CD14-positive monocyte (primary cell): Measurements from ENCODE around the gene COPG2. TPM values are rescaled to one million over a fixed set of nuclear protein-coding genes. Genes with fewer than 3 reads are reported as not detected.

Experiments
- DNase-seq, 3 donors: peaks; one replicate each; pipeline ENCODE4 v3.0.0-alpha.2; 2011 to 2022
- H2AFZ ChIP-seq: 2 replicates; pipeline ENCODE4 v1.6.0; 2012; ENCODE audit warnings: mild to moderate bottlenecking, low read depth, low read length, inconsistent platforms; ENCODE audit not compliant: insufficient read depth, poor library complexity, severe bottlenecking
- H3K27ac ChIP-seq, 2 donors: 1 replicate in 1 of 2; 2 replicates in 1 of 2; pipeline ENCODE4 v1.5.1; 2012 to 2013; ENCODE audit warnings: low read length in 2 of 2, control low read depth in 1 of 2, inconsistent platforms in 1 of 2, low read depth in 1 of 2, mild to moderate bottlenecking in 1 of 2
- H3K27me3 ChIP-seq, 2 donors: one replicate each; pipeline versions ENCODE4 v1.6.0 to v1.6.1; 2011 to 2013; ENCODE audit warnings: low read length in 2 of 2; ENCODE audit not compliant: control insufficient read depth in 2 of 2, insufficient read depth in 2 of 2
- H3K36me3 ChIP-seq, 2 donors: replicated peaks in 1 of 2; 1 replicate in 1 of 2; 2 replicates in 1 of 2; pipeline versions ENCODE4 v1.5.1 to v1.6.1; 2012 to 2013; ENCODE audit warnings: low read length in 2 of 2, control low read depth in 1 of 2, inconsistent platforms in 1 of 2, mild to moderate bottlenecking in 1 of 2; ENCODE audit not compliant: insufficient read depth in 2 of 2, control insufficient read depth in 1 of 2
- H3K4me1 ChIP-seq, 2 donors: 1 replicate in 1 of 2; 2 replicates in 1 of 2; pipeline versions ENCODE4 v1.5.1 to v1.6.1; 2012 to 2013; ENCODE audit warnings: low read length in 2 of 2, control low read depth in 1 of 2, inconsistent platforms in 1 of 2, mild to moderate bottlenecking in 1 of 2, moderate library complexity in 1 of 2; ENCODE audit not compliant: insufficient read depth in 2 of 2, control insufficient read depth in 1 of 2
- H3K4me2 ChIP-seq: replicated peaks from 2 replicates; pipeline ENCODE3; 2012; ENCODE audit warnings: low read length, moderate library complexity, mild to moderate bottlenecking; ENCODE audit not compliant: poor library complexity, severe bottlenecking; ENCODE audit errors: extremely low read depth
- H3K4me3 ChIP-seq, 3 experiments: fragments of 200-600 bp in 1 of 3; sonication (generic) in 1 of 3; replicated peaks in 1 of 3; 1 replicate in 2 of 3; 2 replicates in 1 of 3; pipeline ENCODE4 v1.5.1; 2011 to 2013; ENCODE audit warnings: low read length in 3 of 3, mild to moderate bottlenecking in 3 of 3, control low read depth in 2 of 3, low read depth in 2 of 3, inconsistent platforms in 1 of 3, moderate library complexity in 1 of 3
- H3K79me2 ChIP-seq: 2 replicates; pipeline ENCODE4 v1.6.0; 2012; ENCODE audit warnings: mild to moderate bottlenecking, control low read depth, inconsistent platforms, low read length, moderate library complexity; ENCODE audit not compliant: insufficient read depth
- H3K9ac ChIP-seq: 2 replicates; pipeline ENCODE4 v1.6.0; 2017; ENCODE audit warnings: low read length, mild to moderate bottlenecking; ENCODE audit not compliant: insufficient read depth, poor library complexity, severe bottlenecking
- H3K9me3 ChIP-seq, 2 donors: replicated peaks in 1 of 2; 1 replicate in 1 of 2; 2 replicates in 1 of 2; pipeline versions ENCODE4 v1.5.1 to v1.6.1; 2012 to 2013; ENCODE audit warnings: low read length in 2 of 2, control low read depth in 1 of 2; ENCODE audit not compliant: control insufficient read depth in 1 of 2, insufficient read depth in 1 of 2
- H4K20me1 ChIP-seq: 2 replicates; pipeline ENCODE4 v1.6.0; 2012; ENCODE audit warnings: mild to moderate bottlenecking, low read length, control low read depth, moderate library complexity; ENCODE audit not compliant: insufficient read depth
- H3K27ac Mint-ChIP-seq, 7 donors: one replicate each; pipeline ENCODE4 v1.8.0; 2020; ENCODE audit warnings: mild to moderate bottlenecking in 7 of 7, mixed read lengths in 7 of 7, moderate library complexity in 6 of 7, inconsistent platforms in 2 of 7
- H3K27me3 Mint-ChIP-seq, 3 donors: one replicate each; pipeline ENCODE4 v1.8.0; 2021 to 2022; ENCODE audit warnings: low read depth in 3 of 3, mild to moderate bottlenecking in 3 of 3, mixed read lengths in 3 of 3, moderate library complexity in 3 of 3, inconsistent platforms in 1 of 3
- H3K36me3 Mint-ChIP-seq, 2 donors: one replicate each; pipeline ENCODE4 v1.8.0; 2020; ENCODE audit warnings: mixed read lengths in 2 of 2, inconsistent platforms in 1 of 2, mild to moderate bottlenecking in 1 of 2
- H3K4me1 Mint-ChIP-seq: one replicate; pipeline ENCODE4 v1.8.0; 2020; ENCODE audit warnings: mild to moderate bottlenecking, mixed read lengths
- H3K4me3 Mint-ChIP-seq, 2 donors: one replicate each; pipeline ENCODE4 v1.8.0; 2020; ENCODE audit warnings: mild to moderate bottlenecking in 2 of 2, mixed read lengths in 2 of 2, moderate library complexity in 1 of 2
- H3K9me3 Mint-ChIP-seq, 7 donors: one replicate each; pipeline ENCODE4 v1.8.0; 2020 to 2022; ENCODE audit warnings: mixed read lengths in 7 of 7, mild to moderate bottlenecking in 6 of 7, moderate library complexity in 6 of 7, inconsistent platforms in 2 of 7
- WGBS: methylation state at CpG from one replicate; pipeline ENCODE4 v1.1.5; 2013; ENCODE audit warnings: missing lambda C conversion rate; ENCODE audit not compliant: insufficient coverage; 5-methylcytosine and 5-hydroxymethylcytosine counted together
- intact Hi-C, 2 donors: fragments of 100-400 bp; cut with micrococcal nuclease; formaldehyde crosslinking; loops; one replicate each; pipeline versions ENCODE4 v1.15.0 to v1.15.1; 2023
- polyA plus RNA-seq, 3 donors: library from polyadenylated mRNA; depleted of rRNA in 1 of 3; unstranded in 2 of 3; stranded (reverse) in 1 of 3; fragments of 300-500 nt in 2 of 3; fragments of >200 nt in 1 of 3; fragmentation: Illumina TruSeq in 2 of 3; gene quantifications; 1 replicate in 2 of 3; 2 replicates in 1 of 3; pipeline ENCODE4 v1.2.3, GENCODE V29; 2012 to 2021
- TF ChIP-seq, protein P1 (sequence below): fragments of 200-600 bp; IDR thresholded peaks from one replicate; pipeline ENCODE4 v1.8.0; 2022; ENCODE audit warnings: antibody characterized with exemption, mild to moderate bottlenecking

COPG2 gene
- polyA plus RNA-seq, 3 donors: 2.7 to 10.3 (median 9.6) TPM

GRCh38 chr7:130650611-130651120, 17.9 kb downstream of the COPG2 start:
- H3K9me3 ChIP-seq: peaks cover 5 to 10% of the 10 kb centered on the region in 2 donors
- intact Hi-C loops: no loop called here
- no peak overlapping the region for H3K4me2 ChIP-seq
- H3K36me3 ChIP-seq: peaks cover 13 to 47% of the 10 kb centered on the region in 2 donors
- H3K9me3 Mint-ChIP-seq: peaks cover 3 to 26% (median 12%) of the 10 kb centered on the region in 7 donors
- no peak overlapping the region for H3K4me3 ChIP-seq
- TF ChIP-seq, protein P1, sequence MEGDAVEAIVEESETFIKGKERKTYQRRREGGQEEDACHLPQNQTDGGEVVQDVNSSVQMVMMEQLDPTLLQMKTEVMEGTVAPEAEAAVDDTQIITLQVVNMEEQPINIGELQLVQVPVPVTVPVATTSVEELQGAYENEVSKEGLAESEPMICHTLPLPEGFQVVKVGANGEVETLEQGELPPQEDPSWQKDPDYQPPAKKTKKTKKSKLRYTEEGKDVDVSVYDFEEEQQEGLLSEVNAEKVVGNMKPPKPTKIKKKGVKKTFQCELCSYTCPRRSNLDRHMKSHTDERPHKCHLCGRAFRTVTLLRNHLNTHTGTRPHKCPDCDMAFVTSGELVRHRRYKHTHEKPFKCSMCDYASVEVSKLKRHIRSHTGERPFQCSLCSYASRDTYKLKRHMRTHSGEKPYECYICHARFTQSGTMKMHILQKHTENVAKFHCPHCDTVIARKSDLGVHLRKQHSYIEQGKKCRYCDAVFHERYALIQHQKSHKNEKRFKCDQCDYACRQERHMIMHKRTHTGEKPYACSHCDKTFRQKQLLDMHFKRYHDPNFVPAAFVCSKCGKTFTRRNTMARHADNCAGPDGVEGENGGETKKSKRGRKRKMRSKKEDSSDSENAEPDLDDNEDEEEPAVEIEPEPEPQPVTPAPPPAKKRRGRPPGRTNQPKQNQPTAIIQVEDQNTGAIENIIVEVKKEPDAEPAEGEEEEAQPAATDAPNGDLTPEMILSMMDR: no peak
- H4K20me1 ChIP-seq: no peaks in the 10 kb centered on the region
- peaks cover 8% of the 10 kb centered on the region for H3K4me1 Mint-ChIP-seq
- H3K79me2 ChIP-seq: no peaks in the 10 kb centered on the region
- no peak for DNase-seq
- 100% methylated on average over 1 of the region's 1 CpG for WGBS
- no peak overlapping the region for H3K9ac ChIP-seq
- peaks cover 0 to 3% (median 0%) of the 10 kb centered on the region in 3 donors for H3K27me3 Mint-ChIP-seq
- no peaks in the 10 kb centered on the region for H3K27me3 ChIP-seq
- no peak overlapping the region for H3K27ac ChIP-seq
- H2AFZ ChIP-seq: no peak overlapping the region
- H3K36me3 Mint-ChIP-seq: peaks cover 50 to 71% of the 10 kb centered on the region in 2 donors
- no peak overlapping the region for H3K27ac Mint-ChIP-seq
- no peaks in the 10 kb centered on the region for H3K4me1 ChIP-seq
- H3K4me3 Mint-ChIP-seq: no peak overlapping the region

DNA sequence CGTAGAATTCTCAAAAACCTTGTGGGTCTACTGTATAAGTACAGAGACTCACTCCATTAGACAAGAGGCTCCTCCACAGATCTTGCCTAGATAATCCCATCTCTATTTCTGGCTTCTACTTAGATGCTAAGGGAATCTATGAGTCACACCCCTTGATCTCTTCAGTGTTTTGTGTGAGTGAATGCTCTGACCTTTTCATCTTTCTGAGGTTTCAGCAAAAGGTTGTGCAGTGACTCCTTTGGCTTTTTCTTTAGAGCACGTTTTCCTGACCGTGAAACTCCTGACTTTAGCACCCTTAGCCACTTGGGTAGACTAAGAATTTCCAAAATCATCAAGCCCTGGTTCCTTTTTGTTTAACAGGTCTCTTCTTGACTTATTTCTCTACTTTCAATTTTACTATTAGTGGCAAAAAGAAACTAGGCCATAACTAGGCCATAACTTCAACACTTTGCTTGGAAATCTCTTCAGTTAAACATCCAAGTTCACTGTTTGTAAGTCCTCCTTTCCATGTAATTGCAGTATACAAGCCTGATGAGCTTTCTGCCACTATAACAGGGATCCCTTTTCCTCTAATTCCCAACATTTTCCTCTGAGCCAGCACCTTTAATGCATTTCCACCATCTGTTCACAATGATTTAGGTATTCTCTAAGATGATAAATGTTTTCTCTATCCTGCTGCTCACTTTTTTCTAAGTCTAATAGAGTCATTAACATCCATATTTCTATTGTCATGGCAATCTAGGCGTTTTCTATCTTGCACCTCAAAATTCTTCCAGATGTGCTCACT, 19.4 kb downstream of the COPG2 start:
- H3K27ac Mint-ChIP-seq: no peak overlapping the region
- DNase-seq: no peak
- H3K4me1 ChIP-seq: no peaks in the 10 kb centered on the region
- 100% methylated on average over 3 of the region's 4 CpGs for WGBS
- no peaks in the 10 kb centered on the region for H3K79me2 ChIP-seq
- H3K36me3 Mint-ChIP-seq: peaks cover 48 to 76% of the 10 kb centered on the region in 2 donors
- intact Hi-C loops: no loop called here
- no peak overlapping the region for H3K4me3 ChIP-seq
- peaks cover 13 to 47% of the 10 kb centered on the region in 2 donors for H3K36me3 ChIP-seq
- H3K27me3 ChIP-seq: no peaks in the 10 kb centered on the region
- H3K4me1 Mint-ChIP-seq: peaks cover 8% of the 10 kb centered on the region
- H3K9ac ChIP-seq: no peak overlapping the region
- no peaks in the 10 kb centered on the region for H4K20me1 ChIP-seq
- peaks cover 5 to 13% of the 10 kb centered on the region in 2 donors for H3K9me3 ChIP-seq
- H3K9me3 Mint-ChIP-seq: peaks cover 7 to 30% (median 16%) of the 10 kb centered on the region in 7 donors
- H3K27ac ChIP-seq: no peak overlapping the region
- no peak overlapping the region for H3K4me2 ChIP-seq
- H3K27me3 Mint-ChIP-seq: peaks cover 0 to 3% (median 0%) of the 10 kb centered on the region in 3 donors
- TF ChIP-seq, protein P1: no peak
- H3K4me3 Mint-ChIP-seq: no peak overlapping the region
- no peak overlapping the region for H2AFZ ChIP-seq
